GM21717 (cell line): ENCODE measurements around the gene DIAPH1.

Source experiments
- ATAC-seq: cut with Tn5 transposase; IDR thresholded peaks from one replicate; pipeline ENCODE4 v1.9.1; 2021; ENCODE audit warnings: mild to moderate bottlenecking, moderate library complexity; ENCODE audit not compliant: unreplicated experiment

DIAPH1 gene

DNA sequence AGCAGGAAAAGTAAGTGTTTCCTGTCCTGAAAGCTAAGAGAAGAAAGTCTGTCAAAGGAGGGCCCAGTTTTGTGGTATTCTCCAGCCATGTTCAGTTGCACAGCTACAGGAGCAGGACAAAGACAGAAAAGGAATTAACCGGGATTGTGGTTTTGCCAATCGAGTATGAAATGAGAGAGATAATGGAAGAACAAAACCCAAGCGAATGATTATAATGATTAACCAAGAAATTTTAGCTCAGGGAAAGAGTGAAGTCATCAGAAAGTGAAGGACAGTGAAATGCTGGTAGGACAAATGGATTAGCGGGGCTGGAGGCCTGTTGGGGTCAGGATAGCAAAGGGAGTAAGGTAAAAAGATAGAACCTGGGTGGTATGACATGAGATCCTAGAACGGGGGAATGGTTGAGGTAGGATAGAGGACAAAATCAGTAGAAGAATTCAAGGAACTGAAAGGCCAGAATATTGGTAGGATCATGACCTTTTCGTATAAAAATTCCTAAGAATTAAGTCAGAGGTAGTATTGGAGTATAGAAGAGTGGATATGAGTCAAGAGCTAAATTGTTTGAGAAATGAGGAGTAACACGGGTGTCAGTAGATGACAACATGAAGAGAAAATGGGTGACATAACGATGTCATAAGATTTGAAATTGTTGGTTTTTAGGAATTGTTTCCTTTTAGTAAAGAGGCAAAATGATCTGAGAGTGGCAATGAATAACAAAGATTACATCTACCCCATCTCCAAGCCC, 52.8 kb downstream of the DIAPH1 start:
- ATAC-seq, result no peak

DNA sequence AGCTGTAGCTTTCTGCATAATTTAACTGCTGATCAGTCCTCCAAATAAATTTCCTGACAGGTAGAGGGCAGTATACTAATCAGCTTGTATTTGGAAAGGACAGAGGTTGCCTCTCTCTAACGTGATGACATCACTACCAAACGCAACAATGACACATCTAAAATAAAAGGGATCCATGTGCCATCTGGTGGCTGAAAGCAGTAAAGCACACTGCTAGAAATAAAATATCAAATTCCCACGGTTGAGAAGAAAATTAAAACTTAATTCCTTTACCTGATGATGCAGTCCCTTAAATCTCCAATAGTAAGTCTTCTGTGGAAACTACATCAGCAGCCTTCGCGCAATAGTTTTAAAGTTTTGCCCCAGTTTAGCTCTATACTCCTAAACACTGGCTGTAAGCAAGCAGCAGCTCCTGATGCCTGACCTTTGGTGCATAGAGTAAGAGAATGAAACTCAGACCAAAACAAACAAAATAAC, 54.5 kb downstream of the DIAPH1 start:
- ATAC-seq, result peak; percentile 97

DNA sequence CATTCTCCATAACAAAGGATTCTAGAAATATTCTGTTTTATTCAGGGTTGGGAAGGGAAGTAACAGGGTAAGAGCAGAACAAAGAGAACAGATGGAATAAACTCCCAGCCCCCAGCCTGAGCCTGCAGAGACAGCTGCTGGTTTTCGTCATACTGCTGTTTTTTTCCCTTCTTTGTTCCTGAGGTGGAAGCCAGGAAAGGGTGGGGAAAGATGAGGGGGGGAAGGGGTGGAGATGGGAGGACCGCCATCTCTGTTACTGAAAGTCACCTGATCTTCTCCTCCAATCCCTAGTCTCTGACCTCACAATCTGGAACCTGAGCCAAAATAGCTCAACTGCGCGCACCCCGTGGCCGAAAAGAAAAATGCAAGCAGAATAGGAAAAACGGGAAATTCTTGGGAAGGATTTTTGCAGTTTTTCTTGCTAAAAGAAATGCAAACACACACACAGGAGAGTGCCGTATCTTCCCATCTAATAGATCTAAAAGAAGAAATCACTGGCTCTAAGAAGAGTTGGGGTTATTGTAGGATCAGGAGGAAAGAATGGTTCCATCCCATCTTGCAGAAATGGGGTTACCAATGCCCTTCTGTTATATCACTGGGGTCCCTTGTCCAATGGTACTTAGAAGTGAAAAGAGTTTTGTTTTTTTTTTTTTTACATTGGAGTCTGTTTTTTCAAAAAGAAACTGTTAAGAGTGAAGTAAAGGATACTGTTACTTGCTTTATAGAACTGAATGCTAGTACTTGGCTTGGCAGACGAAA, 57.9 kb downstream of the DIAPH1 start:
- ATAC-seq, result no peak

DNA sequence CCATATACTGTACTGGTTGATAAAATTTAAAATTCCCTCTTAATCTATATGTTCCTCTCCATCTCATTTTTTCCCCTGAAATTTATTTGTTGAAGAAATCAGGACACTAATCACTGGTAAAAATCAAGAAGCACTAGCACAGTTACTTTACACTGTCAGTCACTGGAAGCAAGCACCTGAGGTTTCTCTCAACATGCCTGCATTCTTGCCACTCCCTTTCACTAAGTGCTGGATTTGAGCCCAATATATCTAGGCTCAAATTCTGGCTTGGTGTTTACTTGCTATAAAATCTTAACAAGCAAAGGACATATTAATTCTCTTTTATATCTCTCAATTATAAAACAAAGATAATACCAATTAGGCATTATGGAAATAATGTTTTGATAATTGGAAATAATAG, 58.6 kb downstream of the DIAPH1 start:
- ATAC-seq, result no peak

DNA sequence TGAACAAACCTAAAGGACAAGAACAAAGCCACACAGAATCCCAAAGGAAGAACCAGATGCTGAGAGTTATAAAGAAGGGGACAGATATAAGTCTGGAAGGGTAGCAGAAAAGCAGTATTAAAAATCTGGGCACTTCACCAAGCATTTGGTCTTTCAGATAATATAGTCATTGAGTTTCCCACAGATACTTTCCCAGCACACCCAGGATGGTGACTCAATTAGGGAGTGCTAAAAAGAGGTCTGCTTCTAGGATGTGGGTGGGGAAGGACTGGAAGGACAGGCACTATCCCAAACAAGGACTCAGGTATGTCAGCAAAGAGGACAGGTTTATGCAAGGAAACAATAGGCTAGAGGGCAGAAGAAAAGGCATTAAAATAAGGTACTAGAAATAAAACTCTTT, 59.3 kb downstream of the DIAPH1 start:
- ATAC-seq, result no peak

DNA sequence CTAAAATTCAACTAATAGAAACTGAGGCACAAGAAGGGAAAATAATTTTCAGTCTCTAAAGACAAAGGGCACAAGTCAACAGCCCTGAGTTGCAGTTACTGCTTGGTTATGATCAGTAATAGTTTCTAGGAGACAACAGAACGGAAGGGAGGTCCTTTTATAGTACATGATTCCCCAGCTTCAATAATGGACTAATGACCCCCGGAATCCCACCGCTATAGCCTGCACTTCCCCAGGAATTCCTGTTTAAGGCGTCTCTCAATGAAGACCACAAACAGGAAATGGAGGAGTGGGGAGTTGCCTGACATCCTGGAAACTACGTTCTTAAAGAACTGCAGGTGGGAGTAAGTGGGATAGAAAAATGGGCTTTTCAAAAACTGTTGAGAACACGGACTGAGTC, 60.6 kb downstream of the DIAPH1 start:
- ATAC-seq, result no peak

DNA sequence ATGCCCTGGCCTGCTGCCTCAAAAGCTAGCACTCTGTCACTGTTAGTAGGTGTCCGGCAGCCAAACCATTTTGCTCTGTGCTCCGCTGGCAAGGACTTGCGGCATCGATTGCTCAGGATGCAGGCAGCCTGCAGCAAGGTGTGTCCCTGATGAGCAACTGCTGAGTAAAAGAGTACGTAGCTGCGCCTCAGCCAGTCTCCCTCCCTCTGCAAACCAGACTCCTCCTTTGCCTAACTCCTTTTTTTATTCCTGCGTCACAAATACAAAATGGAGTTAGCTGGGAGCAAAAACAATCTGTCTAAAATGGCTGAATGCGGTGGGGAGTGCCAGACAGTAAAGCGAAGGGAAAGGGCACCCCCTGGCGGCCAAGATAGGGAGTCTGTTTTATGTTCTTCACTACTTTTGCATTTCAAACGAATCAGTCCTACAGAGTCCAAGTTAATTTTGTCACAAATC, 61.1 kb downstream of the DIAPH1 start:
- peak; percentile 67 for ATAC-seq

DNA sequence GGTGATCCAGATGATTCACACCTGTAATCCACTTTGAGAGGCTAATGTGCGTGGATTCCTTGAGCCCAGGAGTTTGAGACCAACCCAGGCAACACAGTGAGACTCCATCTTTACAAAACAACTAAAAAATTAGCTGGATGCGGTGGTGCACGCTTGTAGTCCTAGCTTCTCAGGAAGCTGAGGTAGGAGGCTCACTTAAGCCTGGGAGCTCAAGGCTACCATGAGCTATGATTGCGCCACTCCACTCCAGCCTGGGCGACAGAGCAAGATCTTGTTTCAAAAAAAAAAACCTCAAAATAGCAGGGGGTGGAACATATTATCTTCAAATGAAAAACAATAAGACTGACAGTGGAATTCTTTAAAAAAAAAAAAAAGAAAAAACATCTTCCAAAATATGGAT, 70.9 kb downstream of the DIAPH1 start:
- ATAC-seq, result no peak

DNA sequence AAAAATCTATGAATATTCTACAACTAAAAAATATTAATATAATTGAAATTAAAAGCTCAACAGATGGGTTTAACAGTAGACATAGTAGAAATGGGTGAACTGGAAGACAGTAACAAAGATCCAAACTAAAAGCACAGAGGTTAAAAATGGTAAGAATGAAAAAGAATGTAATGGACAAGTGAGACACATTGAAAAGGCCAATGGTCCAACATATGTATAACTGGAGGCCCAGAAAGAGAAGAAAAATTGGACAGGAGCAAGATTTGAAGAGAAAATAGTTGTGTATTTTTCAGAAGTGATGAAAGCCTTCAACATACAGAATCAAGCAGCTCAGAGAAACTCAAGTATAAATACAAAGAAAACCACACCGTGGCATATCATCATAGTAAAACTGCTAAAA, 71.3 kb downstream of the DIAPH1 start:
- no peak for ATAC-seq

DNA sequence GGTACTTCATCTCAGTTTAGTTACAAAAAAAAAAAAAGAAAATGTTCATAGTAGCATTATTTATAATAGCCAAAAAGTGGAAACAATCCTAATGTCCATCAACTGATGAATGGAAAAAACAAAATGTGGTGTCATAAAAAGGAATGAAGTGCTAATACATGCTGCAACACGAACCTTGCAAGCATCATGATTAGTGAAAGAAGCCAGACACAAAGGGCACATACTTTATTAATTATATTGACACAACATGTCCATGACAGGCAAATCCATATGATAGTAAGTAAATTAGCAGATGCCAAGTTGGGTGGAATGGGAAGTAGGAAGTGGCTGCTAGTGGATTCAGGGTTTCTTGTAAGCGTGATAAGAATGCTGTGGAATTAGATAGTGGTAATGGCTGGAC, 75.7 kb downstream of the DIAPH1 start:
- no peak for ATAC-seq

DNA sequence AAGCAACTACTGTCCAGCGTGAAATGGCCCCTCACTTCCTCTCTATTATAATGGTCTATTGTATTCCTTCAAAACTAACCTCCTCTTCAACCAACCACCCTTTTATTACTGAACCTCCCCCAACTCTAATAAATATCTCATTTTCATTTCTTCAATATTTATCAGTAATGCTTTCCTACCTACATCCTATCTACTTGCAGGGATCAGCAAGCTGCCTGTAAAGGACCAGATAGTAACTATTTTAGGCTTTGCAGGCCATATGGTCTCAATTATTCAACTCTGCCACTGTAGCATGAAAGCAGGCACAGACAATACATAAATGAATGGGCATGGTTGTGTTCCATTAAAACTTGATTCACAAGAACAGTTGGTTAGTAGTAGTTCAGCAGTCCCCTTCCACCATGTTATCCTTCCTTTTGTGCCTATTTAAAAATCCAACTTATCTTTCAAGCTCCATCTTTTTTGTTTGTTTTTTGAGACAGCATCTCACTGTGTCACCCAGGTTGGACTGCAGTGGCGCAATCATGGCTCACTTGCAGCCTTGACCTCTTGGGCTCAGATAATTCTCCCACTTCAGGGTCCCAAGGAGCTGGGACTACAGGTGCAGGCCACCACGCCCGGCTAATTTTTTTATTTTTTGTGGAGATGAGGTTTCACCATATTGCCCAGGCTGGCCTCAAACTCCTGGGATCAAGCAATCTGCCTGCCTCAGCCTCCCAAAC, 84.1 kb downstream of the DIAPH1 start:
- no peak for ATAC-seq

DNA sequence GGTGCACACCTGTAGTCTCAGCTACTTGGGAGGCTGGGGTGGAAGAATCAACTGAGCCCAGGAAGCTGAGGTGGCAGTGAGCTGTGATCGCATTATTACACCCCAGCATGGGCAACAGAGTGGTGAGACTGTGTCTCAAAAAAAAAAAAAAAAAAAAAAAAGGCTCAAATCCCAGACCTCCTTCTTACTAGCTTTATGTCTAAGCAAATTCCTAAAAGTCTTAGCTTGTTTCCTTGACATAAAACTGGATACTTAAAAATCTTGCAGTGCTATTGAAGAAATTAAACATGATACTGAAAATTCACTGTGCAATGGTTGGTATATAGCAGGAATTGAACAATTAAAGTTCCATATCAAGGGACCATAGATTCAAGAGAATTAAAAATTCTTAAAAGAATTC, 84.9 kb downstream of the DIAPH1 start:
- no peak for ATAC-seq

DNA sequence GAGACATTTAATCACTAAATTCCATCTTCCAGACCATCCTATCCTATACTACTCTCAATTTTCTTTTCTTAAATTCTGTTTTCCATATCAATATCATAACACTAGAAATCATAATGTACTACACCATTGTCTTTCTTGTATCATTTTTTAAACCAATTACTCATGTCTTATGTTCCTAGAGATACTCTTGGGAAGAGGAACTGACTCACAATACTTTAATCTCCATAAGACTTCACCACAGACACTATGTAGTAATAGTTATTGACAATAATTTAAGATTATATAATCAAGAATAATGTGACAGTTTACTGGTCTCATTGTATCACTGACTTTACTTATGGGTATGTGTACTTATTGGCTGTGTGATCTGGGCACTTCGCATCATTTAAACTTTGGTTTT, 86.1 kb downstream of the DIAPH1 start:
- no peak for ATAC-seq

DNA sequence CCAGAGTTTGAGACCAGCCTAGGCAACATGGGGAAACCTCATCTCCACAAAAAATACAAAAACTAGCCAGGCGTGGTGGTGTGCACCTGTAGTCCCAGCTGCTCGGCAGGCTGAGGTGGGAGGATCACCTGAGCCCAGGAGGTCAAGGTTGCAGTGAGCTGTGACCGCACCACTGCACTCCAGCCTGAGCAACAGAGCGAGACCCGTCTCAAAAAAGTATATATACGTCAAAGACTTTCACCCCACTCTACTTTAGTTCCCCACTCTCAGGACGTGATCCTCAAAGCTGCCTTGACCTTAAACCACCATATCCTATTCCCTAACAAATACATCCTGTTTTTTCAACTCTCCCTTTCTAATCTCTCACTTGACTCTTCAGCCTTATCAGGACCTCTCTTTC, 88.9 kb downstream of the DIAPH1 start:
- ATAC-seq, result peak; percentile 35

DNA sequence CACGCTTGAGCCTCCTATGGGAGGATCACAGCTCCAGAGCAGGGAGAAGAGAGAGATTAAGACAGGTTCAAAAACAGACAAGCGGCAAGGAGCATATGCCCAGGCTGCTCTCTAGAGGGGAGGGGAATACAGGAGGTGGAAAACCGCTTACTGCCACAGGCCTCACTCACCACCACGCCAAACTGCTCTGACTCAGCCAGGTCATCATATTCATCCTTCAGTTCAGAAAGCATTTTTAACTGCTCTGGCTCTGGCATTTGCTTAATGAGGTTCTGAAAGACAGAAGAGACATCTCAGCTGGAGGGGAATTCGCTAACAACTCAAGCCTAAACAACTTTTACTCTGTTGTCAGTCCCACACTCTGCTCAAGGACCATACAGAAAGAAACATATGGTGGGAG, 89.8 kb downstream of the DIAPH1 start:
- ATAC-seq, result peak; percentile 62

DNA sequence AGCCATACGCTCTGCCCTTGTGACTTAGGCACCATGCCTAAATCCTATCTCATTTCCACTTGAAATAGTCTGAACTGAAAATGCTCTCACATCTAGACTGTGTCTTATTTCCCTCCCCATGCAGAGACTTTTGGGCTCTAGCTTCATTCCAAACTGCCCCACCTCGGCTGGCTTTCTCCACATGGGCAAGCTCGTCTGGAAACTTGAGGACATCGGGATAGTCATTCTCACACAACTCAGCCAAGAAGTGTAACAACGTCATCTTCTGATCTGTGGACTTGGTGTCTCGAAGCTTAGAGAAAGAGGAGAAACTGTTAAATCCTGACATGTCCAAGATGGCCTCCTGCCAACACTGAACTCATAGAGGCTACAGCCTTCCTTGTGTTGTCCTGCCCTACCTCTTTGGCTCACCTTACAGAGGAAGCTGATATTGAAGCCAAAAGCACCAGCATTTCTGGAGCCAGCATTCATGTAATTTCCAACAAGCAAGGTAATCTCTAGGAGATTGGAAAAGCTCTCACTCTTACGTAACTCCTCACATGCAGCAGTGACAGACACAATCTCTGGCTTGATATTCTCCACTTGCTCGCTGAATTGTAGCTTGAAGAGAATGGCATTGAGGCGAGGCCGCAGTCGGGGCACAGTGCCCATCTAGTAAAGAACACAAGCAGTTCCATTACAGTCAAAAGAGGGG, 90.4 kb downstream of the DIAPH1 start:
- ATAC-seq, result no peak

DNA sequence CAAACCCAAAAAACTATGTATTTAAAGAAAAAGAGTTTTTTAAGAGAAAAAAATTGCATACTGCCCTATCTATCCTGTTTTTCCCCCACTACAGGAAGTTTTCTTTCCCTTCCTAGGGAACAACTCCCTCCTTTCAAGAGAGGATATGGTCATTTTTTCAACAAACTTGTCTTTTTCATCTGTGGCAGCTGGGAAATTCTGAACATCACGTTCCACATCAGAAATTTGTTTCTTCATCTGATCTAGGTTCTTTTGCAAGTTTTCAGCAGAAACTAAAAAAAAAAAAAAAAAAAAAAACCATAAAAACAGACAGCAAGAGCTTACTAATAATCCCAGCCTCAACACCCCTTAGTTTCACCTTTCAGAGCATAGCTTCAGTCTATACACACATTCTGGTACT, 91.4 kb downstream of the DIAPH1 start:
- no peak for ATAC-seq

DNA sequence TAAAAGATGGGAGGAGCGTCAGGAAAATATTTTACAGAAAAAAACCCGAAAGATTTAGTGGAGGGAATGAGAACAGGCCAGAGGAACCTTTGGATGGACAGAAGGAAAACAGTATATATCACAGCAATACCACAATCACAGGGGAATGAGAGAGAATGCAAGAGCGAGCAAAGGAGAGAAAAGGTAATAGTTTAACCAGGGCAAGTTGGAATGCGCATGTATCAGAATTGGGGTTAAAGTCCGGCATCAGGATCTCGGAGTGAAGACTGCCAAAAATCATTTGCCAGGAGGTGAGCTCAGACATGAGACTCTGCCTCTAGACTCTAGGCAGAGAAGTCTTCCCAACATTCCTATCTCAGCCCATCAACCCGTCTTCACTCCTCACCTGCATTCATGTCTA, 93.1 kb downstream of the DIAPH1 start:
- no peak for ATAC-seq

DNA sequence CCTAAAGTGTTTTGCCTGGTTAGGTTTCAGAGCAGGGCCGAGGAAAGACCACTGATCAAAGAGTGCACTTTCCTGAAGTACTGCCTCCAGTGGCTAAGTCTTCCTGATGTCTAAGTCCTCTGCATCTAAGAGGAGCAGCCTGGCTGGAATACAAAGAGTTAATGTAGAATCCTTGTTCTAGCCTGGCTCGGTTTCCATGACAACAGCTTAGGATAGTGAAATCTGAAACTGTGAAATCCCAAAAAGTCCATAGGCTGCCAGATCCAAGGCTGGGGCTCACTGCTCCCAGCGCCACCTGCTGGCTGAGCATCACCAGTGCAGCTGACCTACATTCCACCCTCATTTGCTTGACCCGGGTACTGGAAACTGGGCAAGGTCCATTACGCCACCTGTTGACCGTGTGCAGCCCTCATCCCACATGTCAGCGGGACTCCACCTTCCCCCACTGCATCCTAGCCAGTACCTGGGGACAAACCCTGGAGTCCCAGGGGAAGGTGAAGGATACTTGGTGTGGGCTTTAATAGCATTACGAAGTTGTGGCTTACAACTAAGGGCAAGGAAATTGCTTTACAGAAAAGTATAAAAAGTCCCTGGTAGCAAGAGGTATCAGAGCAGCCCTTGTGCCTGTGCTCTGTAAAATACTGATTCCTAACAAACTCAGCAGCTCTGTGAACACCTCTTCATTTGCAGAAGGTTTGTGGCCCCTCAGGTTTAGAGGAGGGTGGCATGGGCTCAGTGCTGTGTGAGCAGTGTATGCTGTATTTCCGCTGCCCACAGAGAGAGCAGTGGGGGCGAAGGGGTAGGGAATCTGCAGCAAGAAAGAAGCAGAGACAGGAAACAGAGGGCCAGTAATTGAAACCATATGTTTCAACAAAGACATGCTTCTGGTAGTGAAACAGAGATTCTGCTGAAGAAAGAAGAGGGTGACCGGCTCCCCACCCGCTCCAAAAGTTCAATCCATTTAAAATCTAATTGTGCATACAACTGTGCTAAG, 93.9 kb downstream of the DIAPH1 start:
- peak; percentile 67 for ATAC-seq

DNA sequence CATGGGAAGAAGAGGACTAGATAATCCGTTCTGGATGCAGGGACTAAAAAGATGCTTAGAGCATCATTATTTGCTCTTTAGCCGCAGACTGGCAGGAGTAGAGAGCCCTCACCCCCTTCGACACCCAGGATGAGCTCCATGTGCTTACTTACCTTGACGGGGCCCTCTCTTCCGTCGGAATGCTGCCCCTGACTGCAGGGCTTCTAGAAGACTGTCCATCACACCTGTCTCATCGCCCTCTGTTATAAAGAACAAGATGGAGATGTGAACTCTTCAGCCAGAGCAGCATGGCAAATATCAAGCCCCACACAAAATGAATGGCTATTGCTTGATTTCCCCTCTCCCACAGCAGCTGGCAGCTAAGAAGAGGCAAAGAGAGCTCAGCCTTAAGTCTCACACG, 94.8 kb downstream of the DIAPH1 start:
- no peak for ATAC-seq
